OCI-LY7 (cell line): Measurements from ENCODE around the gene ZSWIM3. TPM values are rescaled to one million over a fixed set of nuclear protein-coding genes. Genes with fewer than 3 reads are reported as not detected.

Experiments
- BruUV-seq: library from RNA; stranded (reverse); fragments of 400-500 nt; replicated peaks from 2 replicates; lab custom pipeline; 2021; lab: Mats Ljungman, UMichigan
- CTCF ChIA-PET: fragments of 300-600 bp; sonication (Branson Sonifier 250); formaldehyde crosslinking; loops from one replicate; lab custom pipeline; 2022; ENCODE audit warnings: antibody characterized with exemption; ENCODE audit not compliant: unreplicated experiment; lab: Charles Lee
- POLR2A ChIA-PET: fragments of 300-600 bp; sonication (Branson Sonifier 250); formaldehyde crosslinking; loops from one replicate; lab custom pipeline; 2022; ENCODE audit warnings: antibody characterized with exemption; lab: Charles Lee
- DNase-seq: peaks from one replicate; pipeline ENCODE4 v3.0.0-alpha.2; 2015; ENCODE audit warnings: low spot score
- H2AFZ ChIP-seq: fragments of 200-600 bp; sonication (generic), shearing (Covaris generic); 2 replicates; pipeline ENCODE4 v1.6.1; 2014; ENCODE audit warnings: mild to moderate bottlenecking, antibody characterized with exemption, low read length, moderate library complexity
- H3K27ac ChIP-seq: fragments of 200-600 bp; sonication (generic); 2 replicates; pipeline ENCODE4 v1.5.1; 2014; ENCODE audit warnings: mixed run types, low read depth, mild to moderate bottlenecking, moderate library complexity, low read length, inconsistent platforms; ENCODE audit not compliant: poor library complexity, severe bottlenecking
- H3K36me3 ChIP-seq: fragments of 200-600 bp; sonication (generic); 2 replicates; pipeline ENCODE4 v1.6.1; 2014; ENCODE audit warnings: mild to moderate bottlenecking, antibody characterized with exemption, low read length, moderate library complexity, mixed read lengths; ENCODE audit not compliant: insufficient read depth
- H3K4me1 ChIP-seq: fragments of 200-600 bp; sonication (generic); 2 replicates; pipeline ENCODE4 v1.5.1; 2014; ENCODE audit warnings: mild to moderate bottlenecking, low read length; ENCODE audit not compliant: insufficient read depth, poor library complexity, severe bottlenecking
- H3K4me2 ChIP-seq: fragments of 200-600 bp; sonication (generic); 2 replicates; pipeline ENCODE4 v1.6.1; 2014; ENCODE audit warnings: mild to moderate bottlenecking, low read length
- H3K4me3 ChIP-seq: fragments of 200-600 bp; sonication (generic); 2 replicates; pipeline ENCODE4 v1.5.1; 2014; ENCODE audit warnings: mild to moderate bottlenecking, low read depth, low read length; ENCODE audit not compliant: poor library complexity, severe bottlenecking
- H3K79me2 ChIP-seq: fragments of 200-600 bp; sonication (generic); 2 replicates; pipeline ENCODE4 v1.6.1; 2016; ENCODE audit warnings: low read depth, mild to moderate bottlenecking, low read length, moderate library complexity, mixed read lengths; ENCODE audit not compliant: insufficient read depth
- H3K9me2 ChIP-seq: fragments of 200-600 bp; sonication (generic); 2 replicates; pipeline ENCODE4 v1.6.1; 2016; ENCODE audit warnings: mild to moderate bottlenecking, low read length, mixed read lengths; ENCODE audit not compliant: insufficient read depth
- H3K9me3 ChIP-seq: fragments of 200-600 bp; sonication (generic); 2 replicates; pipeline ENCODE4 v1.6.1; 2014; ENCODE audit warnings: mild to moderate bottlenecking, mixed run types, low read length, mixed read lengths
- H4K20me1 ChIP-seq: fragments of 200-600 bp; sonication (generic); 2 replicates; pipeline ENCODE4 v1.6.1; 2014; ENCODE audit warnings: mild to moderate bottlenecking, antibody characterized with exemption, low read length, moderate library complexity, mixed read lengths; ENCODE audit not compliant: insufficient read depth
- CTCF ChIP-seq: fragments of 200-600 bp; sonication (generic); conservative IDR thresholded peaks from 2 replicates; pipeline ENCODE4 v1.5.1; 2014; ENCODE audit warnings: mild to moderate bottlenecking, antibody characterized with exemption, low read length, moderate library complexity, mixed read lengths
- EZH2phosphoT487 ChIP-seq: fragments of 200-600 bp; sonication (generic); IDR thresholded peaks from 2 replicates; pipeline ENCODE4 v1.6.1; 2018; ENCODE audit warnings: low read depth, borderline replicate concordance, mild to moderate bottlenecking, mixed run types, antibody characterized with exemption, low read length, moderate library complexity, mixed read lengths
- intact Hi-C: fragments of 100-400 bp; cut with micrococcal nuclease; formaldehyde crosslinking; loops from one replicate; pipeline ENCODE4 v1.10.0; 2022; ENCODE audit not compliant: unreplicated experiment
- total RNA-seq, 2 experiments: library from RNA; depleted of rRNA in 1 of 2; stranded (reverse); fragments of >200 nt in 1 of 2; shearing (Covaris generic) in 1 of 2; gene quantifications; 2 replicates each; pipeline ENCODE4 v1.2.3, GENCODE V29; 2014 to 2022

ZSWIM3 gene
- total RNA-seq, 2 experiments from 2014 or later = 5.7 to 6.0 TPM

DNA sequence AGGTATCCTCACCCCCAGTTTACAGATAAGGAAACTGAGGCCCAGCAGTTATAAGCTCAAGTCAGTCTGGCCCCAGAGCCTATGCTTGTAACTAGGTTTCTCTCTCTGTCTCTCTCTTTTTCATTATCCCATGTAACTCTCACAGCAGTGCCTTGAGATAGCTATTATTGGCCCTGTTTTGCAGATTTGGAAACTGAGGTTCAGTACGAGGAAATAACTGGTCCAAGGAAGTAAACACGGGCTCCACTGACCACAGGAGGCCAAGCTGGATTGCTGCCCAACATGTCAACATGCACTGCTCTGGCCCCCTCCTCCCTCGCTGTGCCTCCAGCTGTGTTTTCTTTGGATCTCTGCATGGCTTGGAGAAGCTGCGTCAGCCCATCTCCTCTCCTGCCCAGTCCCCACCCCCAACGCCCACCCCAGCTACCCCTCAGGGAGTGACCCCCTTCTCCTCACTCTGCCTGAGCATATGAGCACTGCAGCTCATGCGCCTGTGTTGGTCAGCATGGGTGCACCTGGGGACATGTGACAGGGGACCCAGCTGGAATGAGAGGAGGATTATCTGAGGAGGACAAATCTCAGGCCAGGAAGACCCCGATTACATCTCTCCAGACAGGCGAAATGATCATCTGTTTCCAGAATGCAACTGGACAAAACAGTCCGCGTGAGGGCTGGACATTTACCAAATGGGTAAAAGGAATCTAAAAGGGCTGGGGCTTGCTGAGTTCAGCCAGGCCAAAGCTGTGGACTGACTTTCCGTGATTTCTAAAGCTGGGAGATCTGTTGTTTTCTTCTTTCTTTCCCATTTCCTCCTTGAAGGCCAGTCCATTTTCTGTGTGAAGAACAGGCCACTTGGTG lies 62.4 kb downstream of the ZSWIM3 start:
- Histone ChIP-seq H3K79me2 (no peaks in the 10 kb centered on the region), H3K9me2 (no peaks in the 10 kb centered on the region), H3K9me3 (no peaks in the 10 kb centered on the region), H2AFZ (no peak overlapping the region), H3K36me3 (no peaks in the 10 kb centered on the region), H3K4me1 (no peaks in the 10 kb centered on the region), H3K27ac (no peak overlapping the region), H3K4me2 (no peak overlapping the region), H4K20me1 (no peaks in the 10 kb centered on the region), H3K4me3 (no peak overlapping the region)
- POLR2A ChIA-PET = interaction anchor here (0.6 to 1.5 kb wide), 5 partner anchors 15 to 348 kb away, joined by 3 to 6 read pairs (median 3); partner anchors contain the start of genes PCIF1 and ZSWIM1
- BruUV-seq = no TSS peak
- CTCF ChIA-PET = no interaction called here
- intact Hi-C loops = no loop called here
- no peak for DNase-seq
- TF ChIP-seq EZH2phosphoT487 (no peak), CTCF (no peak)

DNA sequence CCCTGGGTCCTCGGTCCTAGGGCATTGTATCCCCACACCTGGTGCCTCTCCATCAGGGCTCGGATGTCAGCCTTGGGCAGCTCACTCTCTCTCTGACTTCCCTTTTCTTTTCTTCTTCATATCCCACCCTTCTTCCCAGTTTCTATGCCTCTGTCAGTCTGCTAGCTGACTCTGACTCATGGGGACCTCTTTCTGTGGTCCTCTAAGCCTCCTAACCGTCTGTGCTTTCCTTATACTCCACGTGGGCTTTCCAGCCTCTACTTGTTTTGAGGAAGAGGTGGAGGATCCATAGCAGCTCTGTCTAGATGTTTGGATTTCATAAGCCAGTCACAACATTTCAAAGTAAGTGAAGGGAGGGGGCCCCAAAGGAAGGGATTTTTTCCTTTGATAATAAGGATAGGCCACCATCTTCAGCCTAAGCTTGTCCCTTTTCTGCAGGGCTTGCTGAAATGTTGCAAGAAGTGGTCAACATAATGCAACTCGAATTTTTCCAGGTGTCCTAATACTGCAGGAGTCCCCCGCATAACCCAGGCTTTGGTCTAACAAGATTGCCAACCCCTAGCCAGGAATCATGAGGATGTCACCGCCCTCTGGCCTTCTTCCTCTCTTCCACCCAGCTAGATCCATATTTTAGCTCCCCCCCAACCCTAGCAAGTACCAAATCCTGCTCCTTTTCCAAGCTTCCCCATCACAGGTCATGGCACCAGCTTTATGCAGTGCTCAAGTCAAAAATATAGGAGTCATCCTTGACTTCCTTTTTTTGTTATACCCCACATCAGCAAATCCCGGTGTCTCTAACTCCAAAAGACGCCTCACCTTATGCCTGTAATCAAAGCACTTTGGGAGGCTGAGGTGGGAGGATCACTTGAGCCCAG lies 63.3 kb downstream of the ZSWIM3 start:
- Histone ChIP-seq H3K9me3 (no peaks in the 10 kb centered on the region), H3K9me2 (no peaks in the 10 kb centered on the region), H3K4me2 (no peak overlapping the region), H3K36me3 (no peaks in the 10 kb centered on the region), H3K27ac (no peak overlapping the region), H4K20me1 (no peaks in the 10 kb centered on the region), H3K4me1 (no peaks in the 10 kb centered on the region), H3K79me2 (no peaks in the 10 kb centered on the region), H2AFZ (no peak overlapping the region), H3K4me3 (no peak overlapping the region)
- ChIA-PET POLR2A (interaction anchor here (0.6 to 1.5 kb wide), 5 partner anchors 10 to 674 kb away, joined by 3 to 5 read pairs (median 4); no protein-coding TSS in a partner anchor), CTCF (no interaction called here)
- intact Hi-C loops = no loop called here
- no peak for TF ChIP-seq EZH2phosphoT487
- BruUV-seq = no TSS peak
- no peak for DNase-seq
